ENCODE measurements around the gene AKT1.
A peak's percentile ranks its signal among the peaks of the same experiment; 100 is the strongest.

GRCh38 chr14:104826189-104826860 lies 30.8 kb upstream of the AKT1 start:
- TF ChIP-seq, protein P1, sequence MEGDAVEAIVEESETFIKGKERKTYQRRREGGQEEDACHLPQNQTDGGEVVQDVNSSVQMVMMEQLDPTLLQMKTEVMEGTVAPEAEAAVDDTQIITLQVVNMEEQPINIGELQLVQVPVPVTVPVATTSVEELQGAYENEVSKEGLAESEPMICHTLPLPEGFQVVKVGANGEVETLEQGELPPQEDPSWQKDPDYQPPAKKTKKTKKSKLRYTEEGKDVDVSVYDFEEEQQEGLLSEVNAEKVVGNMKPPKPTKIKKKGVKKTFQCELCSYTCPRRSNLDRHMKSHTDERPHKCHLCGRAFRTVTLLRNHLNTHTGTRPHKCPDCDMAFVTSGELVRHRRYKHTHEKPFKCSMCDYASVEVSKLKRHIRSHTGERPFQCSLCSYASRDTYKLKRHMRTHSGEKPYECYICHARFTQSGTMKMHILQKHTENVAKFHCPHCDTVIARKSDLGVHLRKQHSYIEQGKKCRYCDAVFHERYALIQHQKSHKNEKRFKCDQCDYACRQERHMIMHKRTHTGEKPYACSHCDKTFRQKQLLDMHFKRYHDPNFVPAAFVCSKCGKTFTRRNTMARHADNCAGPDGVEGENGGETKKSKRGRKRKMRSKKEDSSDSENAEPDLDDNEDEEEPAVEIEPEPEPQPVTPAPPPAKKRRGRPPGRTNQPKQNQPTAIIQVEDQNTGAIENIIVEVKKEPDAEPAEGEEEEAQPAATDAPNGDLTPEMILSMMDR (IDR thresholded peaks at IDR 0.05; ENCODE audit: low read depth, low read length, poor library complexity, severe bottlenecking): peak; percentile 60
- no peak for TF ChIP-seq EZH2phosphoT487 (IDR thresholded peaks at IDR 0.05; ENCODE audit: borderline replicate concordance, low read length)

Data from DOHH2 (cell line).